Nasal cavity respiratory epithelium epithelial cell of viscerocranial mucosa (primary cell): ENCODE measurements around the gene NUCKS1. TPM values are rescaled to one million over a fixed set of nuclear protein-coding genes. Genes with fewer than 3 reads are reported as not detected.

Experiments
- total RNA-seq: library from RNA; depleted of rRNA; stranded (reverse); fragments of >200 nt; gene quantifications from 2 replicates; pipeline ENCODE4 v1.2.3, GENCODE V29; 2014

The NUCKS1 gene, protein sequence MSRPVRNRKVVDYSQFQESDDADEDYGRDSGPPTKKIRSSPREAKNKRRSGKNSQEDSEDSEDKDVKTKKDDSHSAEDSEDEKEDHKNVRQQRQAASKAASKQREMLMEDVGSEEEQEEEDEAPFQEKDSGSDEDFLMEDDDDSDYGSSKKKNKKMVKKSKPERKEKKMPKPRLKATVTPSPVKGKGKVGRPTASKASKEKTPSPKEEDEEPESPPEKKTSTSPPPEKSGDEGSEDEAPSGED
- total RNA-seq, result 110 and 126 TPM in 2 replicates

DNA sequence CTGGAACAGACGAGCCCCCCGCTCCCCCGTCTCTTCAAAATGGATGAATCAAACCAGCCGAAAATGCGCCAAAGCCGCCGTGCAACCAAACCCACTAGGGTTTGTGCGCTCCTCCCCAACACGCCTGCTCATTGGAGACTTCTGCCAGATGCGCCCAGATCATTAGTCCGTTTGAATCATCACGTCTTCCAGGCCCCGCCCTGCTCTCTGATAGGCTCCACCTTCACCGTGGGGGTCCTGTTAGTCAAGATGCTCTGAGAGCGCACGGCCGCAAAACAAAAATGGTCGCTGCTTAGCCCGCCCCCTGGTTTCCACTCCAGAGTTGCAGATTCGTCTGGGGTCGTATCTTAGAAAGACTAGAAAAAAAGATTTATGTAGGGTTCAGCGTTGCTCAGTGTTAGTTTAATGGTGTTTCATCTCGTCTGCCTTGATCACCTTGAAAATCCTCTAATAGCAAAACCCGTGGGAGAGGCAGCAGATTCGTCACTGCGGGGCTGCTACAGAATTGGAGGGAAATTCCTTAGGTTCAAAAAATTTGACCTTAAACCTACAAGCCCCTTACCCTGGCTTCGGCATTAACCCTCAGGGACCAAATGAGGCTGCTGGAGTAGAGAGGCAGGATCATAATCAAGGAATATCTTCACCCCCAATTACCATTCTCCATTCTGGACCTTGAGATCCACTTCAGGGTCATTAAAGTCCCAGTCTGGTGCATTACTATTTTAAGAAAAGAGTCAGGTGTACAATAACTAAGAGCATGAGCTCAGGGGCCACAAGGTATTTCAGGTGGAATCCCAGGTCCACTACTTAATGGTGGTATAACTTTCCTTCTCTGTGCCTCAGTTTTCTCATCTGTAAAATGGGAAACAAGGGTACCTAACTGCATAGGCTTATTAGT is at the start of gene NUCKS1:
TSS of gene NUCKS1 (minus strand) at position 45 of the 898 bp plus-strand sequence. CDS start 209 bp downstream, outside the sequence.

DNA sequence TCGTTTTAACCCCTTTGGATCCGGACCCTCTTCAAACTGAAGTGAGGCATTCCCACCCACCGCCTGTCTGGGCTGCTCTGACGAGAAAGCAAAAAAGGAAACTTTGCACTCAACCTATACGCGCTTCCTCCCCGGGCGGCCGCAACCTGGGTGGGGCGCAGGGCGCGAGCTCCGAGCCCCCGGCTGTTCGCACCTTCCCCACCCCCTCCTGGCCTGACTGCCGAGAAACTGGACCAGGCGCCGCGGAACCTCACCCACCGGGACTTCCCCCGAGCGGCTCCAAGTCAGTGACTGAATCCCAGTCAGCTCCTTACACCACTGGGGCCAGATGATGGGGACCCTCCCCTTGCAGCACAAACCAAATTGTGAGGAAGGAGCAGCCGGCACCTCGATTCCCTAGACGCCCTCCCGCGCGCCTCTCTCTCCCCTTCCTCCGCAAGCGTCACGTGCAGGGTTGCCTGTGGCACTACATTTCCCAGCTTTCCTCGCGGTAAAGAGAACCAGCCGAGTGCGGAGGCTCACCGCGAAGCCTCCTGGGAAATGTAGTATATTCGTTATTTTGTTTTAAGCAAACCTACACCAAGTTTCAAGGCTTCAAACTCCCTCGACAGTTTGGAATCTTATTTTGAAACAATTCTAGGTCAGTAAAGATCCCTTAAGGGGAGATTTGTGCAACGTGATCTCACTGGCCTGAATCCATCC is 25.2 kb upstream of the NUCKS1 start, which contains the start of gene RAB29:
TSS of gene RAB29 (minus strand) at position 468 of the 702 bp plus-strand sequence. CDS start 526 bp downstream, outside the sequence.

DNA sequence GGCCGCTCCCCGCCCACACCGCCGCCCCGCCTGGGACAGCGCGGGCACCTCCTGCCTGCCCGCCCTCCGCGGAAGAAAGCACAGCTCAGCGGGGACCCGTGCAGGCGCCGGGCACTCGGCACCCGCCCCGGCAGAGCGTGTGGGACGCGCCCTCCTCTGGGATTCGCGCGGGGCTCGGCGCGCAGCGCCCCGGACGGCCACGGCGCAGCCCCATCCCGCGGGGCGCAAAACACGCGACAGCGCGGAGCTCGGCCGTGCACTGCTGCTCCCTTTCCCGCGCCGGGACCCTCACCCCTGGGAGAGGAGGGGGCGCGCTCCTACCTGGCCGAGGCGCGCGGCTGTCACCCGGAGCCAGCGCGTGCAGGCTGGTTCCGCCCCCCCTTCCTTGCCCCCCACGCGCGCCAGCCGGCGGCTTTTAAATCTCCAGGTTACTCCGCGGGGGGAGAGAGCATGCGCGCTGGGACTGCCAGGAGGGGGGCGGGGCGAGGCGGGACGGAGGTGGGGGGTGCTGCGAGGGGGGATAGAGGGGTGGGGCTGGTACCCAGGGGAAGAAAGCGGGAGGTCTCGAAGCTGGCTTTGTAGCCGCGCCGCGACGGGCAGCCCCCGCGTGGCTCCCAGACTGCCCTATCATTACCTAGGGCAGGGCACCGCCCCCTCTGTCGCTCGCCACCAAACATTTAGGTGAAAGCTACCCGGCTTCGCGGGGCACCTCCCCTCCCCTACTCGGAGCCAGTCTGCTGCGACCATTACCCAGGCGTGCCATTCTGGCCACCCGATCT is 69.7 kb downstream of the NUCKS1 start, which contains the start of gene SLC45A3:
TSS of gene SLC45A3 (minus strand) at position 437 of the 779 bp plus-strand sequence. CDS start 15,853 bp downstream, outside the sequence.

Other genes with a start within 250 kb of the NUCKS1 start
- 1.0 and 19.7 TPM in 2 replicates for gene CDK18, start 245.5 kb downstream of the NUCKS1 start, total RNA-seq
- gene ELK4, start 118.2 kb downstream of the NUCKS1 start, total RNA-seq, result 16.7 and 22.1 TPM in 2 replicates
- 1.4 and 3.1 TPM in 2 replicates for gene SLC45A3, start 69.7 kb downstream of the NUCKS1 start, total RNA-seq
- gene RAB29, start 25.3 kb upstream of the NUCKS1 start, total RNA-seq, result 16.1 and 35.4 TPM in 2 replicates
- gene SLC41A1, start 63.0 kb upstream of the NUCKS1 start, total RNA-seq, result 14.4 and 25.8 TPM in 2 replicates
- gene PM20D1, start 100.0 kb upstream of the NUCKS1 start, total RNA-seq, result not detected in 2 replicates
- gene SLC26A9, start 193.3 kb upstream of the NUCKS1 start, total RNA-seq, result under 0.01 TPM in 2 replicates